Epidermal melanocyte (primary cell): Measurements from ENCODE around the gene PBX4.
"Not testable (repeated sequence)": the region's sequence is repeated elsewhere in the genome, so short reads cannot be mapped to it uniquely, and the experiment has no call there.

Experiments
- DNase-seq: peaks from one replicate; pipeline ENCODE4 v3.0.0; 2011; ENCODE audit warnings: low spot score; ENCODE audit not compliant: insufficient read length

Gene PBX4

DNA sequence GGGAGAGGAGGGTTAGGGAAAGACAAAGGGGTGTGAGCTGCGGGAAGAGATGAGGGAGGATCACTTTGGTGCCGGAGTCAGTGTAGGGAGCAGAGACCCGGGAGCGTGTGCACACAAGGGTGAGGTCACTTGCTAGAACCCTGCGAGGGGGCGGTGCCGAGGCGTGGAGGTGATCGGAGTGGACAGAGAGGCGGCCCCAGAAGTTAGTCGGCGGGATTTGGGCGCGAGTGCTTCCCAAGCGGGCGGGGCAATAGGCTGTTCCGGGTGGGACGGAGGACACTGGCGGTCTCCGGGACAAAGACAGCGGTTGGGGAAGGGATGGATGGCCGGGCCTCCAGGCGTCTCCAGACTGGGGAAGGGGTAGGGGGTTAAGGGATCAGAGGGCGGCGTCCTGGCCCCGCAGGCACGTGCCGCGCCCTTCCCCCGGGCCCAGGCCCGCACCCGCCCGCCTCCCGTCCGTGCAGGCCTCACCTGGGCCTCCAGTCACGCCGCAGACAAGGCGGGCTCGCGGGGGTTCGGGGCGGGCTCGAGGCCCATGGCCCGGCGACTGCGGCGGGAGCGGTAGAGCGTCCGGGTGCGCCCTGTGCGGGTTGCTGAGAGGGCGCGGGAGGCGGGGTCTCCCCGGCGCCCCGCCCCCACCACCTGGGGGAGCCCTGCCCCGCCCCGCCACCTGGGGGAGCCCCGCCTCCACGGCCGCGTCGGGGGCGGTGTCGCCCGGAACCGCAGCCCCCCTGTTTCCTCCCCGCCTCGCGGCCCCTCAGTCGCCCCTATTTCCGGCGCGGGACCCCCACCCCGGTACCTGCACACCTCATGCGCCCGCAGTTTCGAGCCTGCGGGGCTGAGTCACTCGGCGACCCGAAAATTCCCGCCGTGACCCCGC lies 9.4 kb upstream of the PBX4 start, which contains the start of gene LPAR2:
Gene LPAR2 (minus strand): TSS at position 600 of the 880 bp plus-strand sequence. CDS start 945 bp downstream, outside the sequence.
- DNase-seq, result peak; percentile 23

DNA sequence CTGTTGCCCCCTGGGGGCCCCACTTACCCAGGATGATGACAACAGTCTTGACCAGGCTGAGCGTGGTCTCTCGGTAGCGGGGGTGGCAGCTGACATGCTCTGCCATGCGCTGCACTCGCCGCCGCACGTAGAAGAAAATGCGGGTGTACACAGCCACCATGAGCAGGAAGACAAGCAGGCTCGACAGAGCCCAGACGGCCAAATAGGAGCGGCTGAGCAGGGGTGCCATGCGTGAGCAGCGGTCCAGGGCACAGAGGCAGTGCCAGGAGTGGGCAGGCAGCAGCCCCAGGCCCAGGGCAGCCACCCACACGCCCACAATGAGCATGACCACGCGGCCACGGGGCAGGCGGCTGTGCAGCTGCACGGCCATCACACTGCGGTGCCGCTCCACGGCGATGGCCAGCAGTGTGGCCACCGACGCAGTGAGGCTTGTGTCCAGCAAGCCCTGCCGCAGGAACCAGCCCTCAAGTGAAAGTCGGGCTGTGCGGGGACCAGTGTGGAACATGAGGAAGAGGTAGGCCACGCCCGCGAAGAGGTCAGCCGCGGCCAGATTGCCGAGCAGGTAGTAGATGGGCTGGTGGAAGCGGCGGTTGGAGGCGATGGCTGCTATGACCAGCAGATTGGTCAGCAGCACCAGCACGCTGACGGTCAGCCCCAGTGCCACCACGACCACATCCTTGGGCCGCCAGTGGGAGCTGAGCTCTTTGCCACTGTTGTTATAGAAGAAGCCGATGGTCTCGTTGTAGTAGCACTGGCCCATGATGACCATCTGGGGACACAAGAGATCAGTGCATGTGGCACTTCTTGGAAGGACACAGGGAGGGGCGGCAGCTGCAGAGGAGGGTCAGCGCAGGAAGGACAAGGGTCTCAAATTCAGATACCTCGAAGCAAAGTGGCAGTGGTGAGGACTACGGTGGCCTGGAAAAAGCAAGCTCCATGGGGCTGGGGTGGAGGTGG lies 8.3 kb upstream of the PBX4 start:
- peak; percentile 12 for DNase-seq

DNA sequence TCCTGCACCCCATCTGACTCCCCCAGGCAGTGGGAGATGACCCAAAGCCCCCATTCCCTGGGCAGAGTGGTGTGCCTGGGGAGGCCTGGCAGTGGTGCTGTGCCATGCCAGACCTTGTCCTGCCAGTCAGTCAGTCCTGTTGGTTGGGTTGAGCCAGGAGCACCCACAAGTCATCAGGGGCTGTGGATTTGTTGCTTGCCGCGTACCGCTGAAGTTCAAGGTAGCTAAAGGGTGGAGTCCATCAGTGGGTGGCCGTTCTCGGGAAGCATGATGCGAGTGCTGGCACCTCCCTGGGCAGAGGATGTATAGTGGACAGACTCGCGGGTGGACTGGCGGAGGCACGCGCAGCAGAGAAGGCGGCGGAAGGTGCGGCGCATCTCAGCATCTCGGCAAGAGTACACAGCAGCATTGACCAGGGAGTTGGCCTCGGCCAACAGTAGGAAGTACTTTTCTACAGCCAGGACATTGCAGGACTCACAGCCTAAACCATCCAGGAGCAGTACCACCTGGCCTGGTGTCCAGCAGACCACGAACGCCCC lies 5.6 kb upstream of the PBX4 start:
- DNase-seq, result peak; percentile 5

DNA sequence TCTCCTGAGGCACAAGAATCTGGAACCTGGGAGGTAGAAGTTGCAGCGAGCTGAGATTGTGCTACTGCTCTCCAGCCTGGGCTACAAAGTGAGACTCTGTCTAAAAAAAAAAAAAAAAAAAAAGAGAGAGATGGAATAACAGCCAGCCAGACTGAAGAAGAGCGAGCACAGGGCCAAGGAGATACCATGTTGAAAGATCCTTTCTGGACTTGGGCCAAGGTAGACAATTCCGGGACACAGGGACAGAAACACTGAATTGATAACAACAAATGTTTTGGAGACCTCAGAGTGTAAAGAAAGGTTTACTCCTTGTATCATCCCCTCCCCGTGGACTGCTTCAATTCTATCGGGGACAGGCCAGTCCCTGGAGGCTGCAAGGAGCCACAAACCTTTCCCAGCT lies 4.9 kb upstream of the PBX4 start:
- DNase-seq, result peak; percentile 11

DNA sequence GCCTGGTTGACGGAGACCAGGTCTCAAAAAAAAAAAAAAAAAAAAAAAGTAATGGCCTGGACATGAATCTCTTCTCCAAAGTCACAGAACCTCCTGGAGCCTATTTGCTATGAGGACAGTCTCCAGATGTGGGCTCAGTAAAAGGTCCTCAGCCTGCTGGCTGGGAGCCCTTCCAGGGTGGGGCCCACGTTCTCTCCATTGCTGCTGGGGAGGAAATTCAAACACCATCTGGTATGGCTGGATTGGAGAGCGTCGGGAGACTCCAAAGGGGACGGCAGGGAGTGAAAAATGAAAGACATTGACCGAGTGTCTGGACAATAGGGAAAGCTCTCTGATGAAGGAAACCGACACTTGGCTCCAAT lies 1.3 kb upstream of the PBX4 start:
- no peak for DNase-seq

DNA sequence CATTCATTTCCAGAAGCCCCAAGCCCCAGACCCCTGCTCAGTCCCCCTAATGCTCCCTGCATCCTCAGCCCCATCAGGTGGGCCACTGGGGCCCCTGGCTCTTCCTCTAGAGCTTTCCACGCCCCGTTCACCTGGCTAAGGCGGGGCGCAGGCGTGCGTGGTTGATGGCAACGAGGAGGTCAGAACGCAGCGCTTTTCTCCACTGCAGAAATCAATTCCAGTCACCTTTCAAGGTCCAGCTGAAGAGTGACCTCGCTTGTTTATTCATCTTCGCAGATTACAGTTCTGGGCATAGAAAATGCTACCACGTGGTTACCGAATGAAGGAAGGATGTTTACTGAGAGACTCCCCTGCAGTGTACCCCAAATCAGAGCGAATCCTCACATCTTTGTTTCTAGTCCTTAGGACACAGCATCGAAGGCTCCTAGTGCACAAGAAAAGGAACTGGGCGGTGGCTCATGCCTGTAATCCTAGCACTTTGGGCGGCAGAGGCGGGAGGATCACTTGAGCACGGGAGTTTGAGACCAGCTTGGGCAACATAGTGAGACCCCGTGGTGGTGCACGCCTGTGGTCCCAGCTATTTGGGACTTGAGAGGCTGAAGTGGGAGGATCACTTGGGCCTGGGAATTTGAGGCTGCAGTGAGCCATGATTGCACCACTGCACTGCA lies 828 bp upstream of the PBX4 start:
- no peak for DNase-seq

DNA sequence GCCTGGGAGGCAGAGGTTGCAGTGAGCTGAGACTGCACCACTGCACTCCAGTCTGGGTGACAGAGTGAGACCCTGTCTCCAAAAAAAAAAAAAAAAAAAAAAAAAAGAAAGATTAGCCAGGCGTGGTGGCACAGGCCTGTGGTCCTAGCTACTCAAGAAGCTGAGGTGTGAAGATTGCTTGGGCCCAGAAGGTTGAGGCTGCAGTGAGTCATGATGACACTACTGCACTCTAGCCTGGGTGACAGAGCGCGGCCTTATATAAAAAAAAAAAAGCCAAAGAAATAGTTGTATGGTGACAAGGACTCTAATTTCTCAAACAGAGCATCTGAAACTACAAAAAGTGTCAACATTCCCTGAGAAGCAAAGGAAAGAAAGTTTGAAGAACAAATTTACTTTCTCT lies 3.4 kb downstream of the PBX4 start:
- no peak for DNase-seq

DNA sequence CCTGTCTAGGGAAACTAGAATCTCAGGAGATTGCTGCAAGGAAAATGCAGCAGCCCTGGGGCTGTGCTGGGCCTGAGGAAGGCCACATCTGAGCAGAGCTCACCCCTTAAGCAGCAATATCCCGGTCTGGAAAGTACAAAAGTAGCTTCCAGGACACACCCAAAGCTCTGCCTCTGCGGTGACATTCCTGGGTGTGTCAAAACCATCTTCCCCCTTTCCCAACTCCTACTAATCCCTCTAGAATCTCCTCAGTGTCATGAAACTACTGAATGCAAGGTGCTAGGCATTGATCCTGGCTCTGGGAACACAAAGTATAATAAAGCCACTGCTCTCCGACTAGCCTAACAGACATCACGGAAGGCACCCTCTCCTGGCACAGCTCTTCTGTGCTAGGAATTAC lies 5.0 kb downstream of the PBX4 start:
- no peak for DNase-seq

DNA sequence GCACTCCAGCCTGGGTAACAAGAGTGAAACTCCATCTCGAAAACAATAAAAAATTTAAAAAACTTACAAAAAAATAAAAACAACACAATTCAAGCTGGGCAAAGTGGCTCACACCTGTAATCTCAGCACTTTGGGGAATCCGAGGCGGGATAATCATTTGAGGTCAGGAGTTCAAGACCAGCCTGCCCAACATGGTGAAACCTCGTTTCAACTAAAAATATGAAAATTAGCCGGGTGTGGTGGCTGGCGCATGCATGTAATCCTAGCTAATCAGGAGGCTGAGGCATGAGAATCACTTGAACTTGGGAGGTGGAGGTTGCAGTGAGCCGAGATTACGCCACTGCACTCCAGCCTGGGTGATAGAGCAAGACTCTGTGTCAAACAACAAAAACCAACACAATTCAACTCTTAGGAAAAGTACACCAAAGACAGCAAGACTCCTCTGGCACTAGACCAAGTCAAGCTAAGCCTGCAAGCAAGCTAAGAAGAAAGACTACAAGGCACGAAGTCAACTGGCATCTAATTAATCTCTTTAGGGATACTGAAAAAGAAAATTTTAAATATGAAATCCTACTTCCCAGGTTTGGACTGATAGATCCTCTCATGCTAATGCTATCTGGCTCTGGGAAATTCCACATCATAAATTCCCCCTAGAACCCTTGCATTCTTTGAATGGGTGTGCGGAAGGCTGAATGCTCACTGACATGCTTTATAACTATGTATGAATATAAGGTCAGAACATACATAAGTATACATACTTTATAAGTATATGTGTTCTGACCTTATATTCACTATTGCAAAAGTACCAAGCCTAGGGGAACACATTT lies 7.9 kb downstream of the PBX4 start:
- no peak for DNase-seq

DNA sequence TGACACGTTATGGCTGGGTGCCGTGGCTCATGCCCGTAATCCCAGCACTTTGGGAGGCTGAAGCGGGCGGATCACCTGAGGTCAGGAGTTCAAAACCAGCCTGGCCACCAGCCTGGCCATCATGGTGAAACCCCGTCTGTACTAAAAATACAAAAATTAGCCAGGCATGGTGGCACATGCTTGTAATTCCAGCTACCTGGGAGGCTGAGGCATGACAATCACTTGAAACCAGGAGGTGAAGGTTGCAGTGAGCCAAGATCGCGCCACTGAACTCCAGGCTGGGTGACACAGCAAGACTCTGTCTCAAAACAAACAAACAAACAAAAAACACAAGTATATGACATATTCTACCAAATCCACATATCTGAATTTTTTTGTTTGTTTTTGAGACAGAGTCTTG lies 11.8 kb downstream of the PBX4 start:
- DNase-seq, result not testable (repeated sequence)

DNA sequence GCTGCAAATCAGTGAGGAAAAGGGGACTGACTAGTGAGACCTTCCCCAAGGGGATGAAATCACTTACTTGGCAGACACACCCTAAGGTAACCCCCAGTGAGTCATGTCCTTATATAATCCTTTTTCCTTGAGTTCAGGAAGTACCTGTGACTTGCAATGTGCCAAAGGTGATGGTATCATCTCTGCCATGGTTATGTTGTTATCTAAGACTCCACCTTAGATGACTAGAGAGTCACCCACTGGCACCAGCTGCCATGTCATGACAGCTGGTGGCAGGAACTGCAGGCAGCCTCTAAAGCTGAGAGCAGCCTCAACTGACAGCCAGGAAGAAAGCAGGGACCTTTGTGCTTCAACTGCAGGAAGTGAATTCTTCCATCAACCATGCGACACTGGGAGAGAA lies 12.5 kb downstream of the PBX4 start:
- no peak for DNase-seq

DNA sequence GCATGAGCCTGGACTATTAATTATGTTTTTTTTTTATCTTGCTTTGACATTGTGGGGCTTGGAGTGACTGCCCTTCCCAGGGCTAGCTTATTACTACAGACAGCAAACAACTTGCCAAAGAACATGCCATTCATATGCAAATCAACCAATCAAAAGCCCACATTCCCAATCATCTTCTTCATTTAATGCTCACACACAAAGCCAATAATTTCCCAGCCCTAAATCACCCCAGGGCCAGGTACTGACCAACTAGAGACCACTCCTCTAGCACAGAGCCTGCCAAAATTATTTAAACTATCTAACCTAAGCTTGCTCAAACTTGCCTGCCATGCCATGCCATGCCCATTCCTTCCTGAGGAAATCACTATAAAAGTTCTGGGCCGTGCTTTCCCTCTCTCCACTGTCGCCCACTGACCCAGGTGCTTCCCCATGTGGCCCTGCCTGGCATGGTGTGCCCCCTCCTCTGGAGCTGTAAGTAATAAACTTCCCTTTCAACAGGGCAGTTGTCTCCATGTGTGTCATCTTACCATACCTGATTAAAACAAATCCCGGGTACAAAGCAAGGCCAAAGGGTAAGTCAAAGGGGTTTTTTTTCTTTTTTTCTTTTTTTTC lies 15.7 kb downstream of the PBX4 start:
- no peak for DNase-seq

DNA sequence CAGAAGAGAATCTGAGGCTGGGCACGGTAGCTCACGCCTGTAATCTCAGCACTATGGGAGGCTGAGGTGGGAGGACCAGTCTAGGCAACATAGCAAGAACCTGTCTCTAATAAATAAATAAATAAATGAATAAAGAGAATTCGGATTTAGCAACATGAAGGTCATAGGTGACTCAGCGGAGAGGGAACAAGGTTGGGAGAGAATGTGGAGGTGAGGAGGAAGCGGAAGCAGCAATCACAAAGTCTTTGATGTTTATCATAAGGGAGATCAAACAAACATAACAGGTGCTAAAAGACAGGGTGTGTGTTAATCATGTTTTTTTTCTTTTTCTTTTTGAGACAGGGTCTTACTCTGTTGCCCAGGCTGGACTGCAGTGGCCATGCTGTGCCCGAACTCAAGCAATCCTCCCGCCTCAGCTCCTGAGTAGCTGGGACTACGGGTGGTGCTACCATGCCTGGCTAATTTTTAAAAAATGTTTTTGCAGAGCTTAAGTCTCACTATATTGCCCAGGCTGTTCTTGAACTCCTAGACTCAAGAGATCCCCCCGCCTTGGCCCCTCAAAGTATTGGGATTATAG lies 16.3 kb downstream of the PBX4 start:
- DNase-seq, result no peak

DNA sequence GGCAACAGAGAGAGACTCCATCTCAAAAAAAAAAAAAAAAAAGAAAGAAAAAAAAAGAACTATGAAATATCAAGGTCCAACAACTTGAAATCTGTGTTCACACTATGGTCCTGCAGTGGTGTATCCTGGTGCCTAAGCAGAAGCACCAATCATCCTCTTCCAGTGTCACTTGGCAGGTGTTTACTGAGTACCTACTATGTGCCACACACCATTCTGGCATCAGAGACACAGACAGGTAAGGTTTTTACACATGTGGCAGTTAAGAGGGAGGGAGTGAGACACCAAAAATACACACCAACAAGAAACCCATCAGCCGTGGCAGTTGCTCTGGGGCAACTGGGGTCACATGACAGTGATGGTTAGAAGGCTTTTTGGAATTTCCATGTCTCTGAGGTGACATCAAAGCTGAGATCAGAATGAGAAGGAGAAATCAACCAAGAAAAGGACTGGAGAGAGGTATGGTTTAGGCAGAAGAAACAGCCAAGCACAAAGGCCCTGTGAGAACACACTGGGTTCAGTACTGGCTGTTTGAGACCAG lies 17.6 kb downstream of the PBX4 start:
- no peak for DNase-seq

DNA sequence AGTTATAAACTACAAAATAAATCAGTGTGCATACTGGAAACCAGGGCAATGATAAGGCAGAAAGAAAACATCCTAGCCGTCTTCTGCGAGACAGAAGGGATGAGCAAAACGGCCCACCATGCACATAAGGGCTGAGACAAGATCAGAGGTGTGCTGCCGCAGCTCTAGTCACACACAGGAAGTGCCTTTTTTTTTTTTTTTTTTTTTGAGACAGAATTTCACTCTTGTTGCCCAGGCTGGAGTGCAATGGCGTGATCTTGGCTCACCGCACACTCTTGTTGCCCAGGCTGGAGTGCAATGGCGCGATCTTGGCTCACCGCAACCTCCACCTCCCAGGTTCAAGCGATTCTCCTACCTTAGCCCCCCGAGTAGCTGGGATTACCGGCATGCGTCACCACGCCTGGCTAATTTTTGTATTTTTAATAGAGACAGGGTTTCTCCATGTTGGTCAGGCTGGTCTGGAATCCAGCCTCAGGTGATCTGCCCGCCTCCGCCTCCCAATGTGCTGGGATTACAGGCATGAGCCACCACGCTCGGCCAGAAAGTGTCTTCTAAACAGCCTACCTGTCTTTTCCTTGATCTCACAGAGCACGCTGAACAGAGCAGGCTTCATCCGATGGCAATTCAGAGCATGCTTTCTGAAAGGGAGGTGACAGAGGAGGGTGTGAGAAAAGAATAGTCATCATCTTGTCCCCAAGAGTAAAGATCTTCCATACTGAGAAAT lies 19.6 kb downstream of the PBX4 start:
- not testable (repeated sequence) for DNase-seq

DNA sequence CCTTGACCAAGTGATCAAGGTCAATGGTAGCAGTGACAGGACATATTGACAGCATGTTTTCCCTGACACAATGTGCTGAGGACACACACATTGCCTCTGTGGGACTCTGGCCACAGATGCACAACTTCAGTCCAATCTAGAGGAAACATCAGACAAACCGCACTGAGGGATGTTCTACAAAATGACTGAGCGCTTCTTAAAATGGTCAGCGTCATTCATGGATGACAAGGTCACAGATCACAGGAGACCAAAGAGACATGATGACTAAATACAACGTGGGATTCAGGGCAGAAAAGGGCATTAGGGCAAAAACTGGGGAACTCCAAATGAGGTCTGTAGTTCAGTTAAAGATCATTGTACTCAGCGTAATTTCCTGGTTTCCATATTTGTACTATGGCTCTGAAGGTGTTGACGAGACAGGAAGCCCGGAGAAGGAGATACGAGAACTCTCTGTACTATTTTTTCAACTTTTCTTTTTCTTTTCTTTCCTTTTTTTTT lies 20.6 kb downstream of the PBX4 start:
- DNase-seq, result no peak

DNA sequence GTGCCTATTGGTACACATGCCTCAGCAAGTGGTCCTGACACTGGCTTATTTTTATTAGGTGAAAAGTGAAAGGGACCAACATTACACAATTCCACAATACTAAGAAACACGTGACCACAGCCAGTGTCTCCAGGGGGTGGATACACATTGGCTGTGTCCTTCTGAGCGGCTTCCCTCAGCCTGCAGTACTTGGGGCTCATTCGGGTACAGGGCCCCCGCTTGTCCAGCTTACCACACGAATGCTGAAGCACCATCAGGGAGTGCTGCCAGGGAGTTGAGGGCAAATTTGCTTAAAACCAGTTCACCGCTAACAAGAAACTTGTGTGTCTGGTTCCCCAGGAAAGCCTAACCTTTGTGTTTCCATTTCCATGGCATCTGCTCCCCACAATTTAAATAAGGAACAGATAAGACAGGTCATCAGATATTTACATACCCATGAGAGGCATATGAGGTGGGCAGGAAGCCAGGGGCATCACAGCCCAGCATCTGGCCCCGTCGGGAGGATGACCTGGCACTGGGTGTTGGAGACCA lies 23.3 kb downstream of the PBX4 start:
- DNase-seq, result no peak

DNA sequence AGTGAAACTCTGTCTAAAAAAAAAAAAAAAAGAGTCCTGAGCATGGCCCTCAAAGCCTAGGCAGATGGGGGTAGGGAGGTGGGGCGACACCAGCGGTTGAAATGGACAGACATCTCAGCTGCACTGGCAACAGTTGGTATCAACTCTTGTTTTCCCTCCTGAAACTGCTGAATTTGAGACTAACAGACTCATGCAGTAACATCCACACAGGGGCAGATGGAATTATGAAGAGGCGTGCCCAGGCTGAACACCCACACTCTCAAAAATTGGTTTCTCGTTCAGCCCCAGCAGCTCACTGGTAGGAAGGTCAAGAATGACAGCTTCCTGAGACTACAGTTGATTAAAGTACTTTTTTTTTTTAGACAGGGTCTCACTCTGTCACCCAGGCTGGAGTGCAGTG lies 24.1 kb downstream of the PBX4 start:
- no peak for DNase-seq
